NCI-H2107 treated with DMSO at 0.1 percent for 48 hours (cell line): ENCODE measurements around the gene FAM13B.
"Not testable (repeated sequence)": the region's sequence is repeated elsewhere in the genome, so short reads cannot be mapped to it uniquely, and the experiment has no call there.

Experiments
- DNase-seq: peaks from one replicate; lab custom pipeline; 2025; ENCODE audit not compliant: unreplicated experiment; lab: John Stamatoyannopoulos, UW

FAM13B gene

GRCh38 chr5:138035605-138036537 lies 3.0 kb upstream of the FAM13B start:
- DNase-seq = peak; percentile 90

- DNase-seq = no peak
These were observed 1.0 kb upstream of the FAM13B start for GRCh38 chr5:138033907-138034306.

GRCh38 chr5:138033386-138033808 lies 518 bp upstream of the FAM13B start:
- DNase-seq = no peak

- no peak for DNase-seq
These were observed 779 bp downstream of the FAM13B start for GRCh38 chr5:138032028-138032571.

GRCh38 chr5:138029944-138030343 lies 2.9 kb downstream of the FAM13B start:
- no peak for DNase-seq

GRCh38 chr5:138029501-138029900 lies 3.4 kb downstream of the FAM13B start:
- no peak for DNase-seq

GRCh38 chr5:138028971-138029365 lies 3.9 kb downstream of the FAM13B start:
- no peak for DNase-seq

GRCh38 chr5:138028262-138028970 lies 4.5 kb downstream of the FAM13B start:
- DNase-seq = not testable (repeated sequence)

GRCh38 chr5:138026793-138027192 lies 6.1 kb downstream of the FAM13B start:
- DNase-seq = not testable (repeated sequence)

GRCh38 chr5:138025285-138025684 lies 7.6 kb downstream of the FAM13B start:
- DNase-seq = no peak

- DNase-seq = no peak
These were observed 8.8 kb downstream of the FAM13B start for GRCh38 chr5:138024117-138024516.

- no peak for DNase-seq
These were observed 10.0 kb downstream of the FAM13B start for GRCh38 chr5:138022912-138023311.

GRCh38 chr5:138021771-138022170 lies 11.1 kb downstream of the FAM13B start:
- no peak for DNase-seq

- DNase-seq = no peak
These were observed 14.0 kb downstream of the FAM13B start for GRCh38 chr5:138018849-138019248.

- no peak for DNase-seq
These were observed 17.0 kb downstream of the FAM13B start for GRCh38 chr5:138015916-138016315.

- DNase-seq = peak; percentile 17
These were observed 20.9 kb downstream of the FAM13B start for GRCh38 chr5:138011991-138012390.

GRCh38 chr5:138000102-138000723 lies 32.7 kb downstream of the FAM13B start:
- no peak for DNase-seq

GRCh38 chr5:137997726-137998213 lies 35.1 kb downstream of the FAM13B start:
- no peak for DNase-seq

- DNase-seq = no peak
These were observed 37.1 kb downstream of the FAM13B start for GRCh38 chr5:137995749-137996128.

GRCh38 chr5:137995077-137995748 lies 37.7 kb downstream of the FAM13B start:
- DNase-seq = no peak

GRCh38 chr5:137994556-137994955 lies 38.3 kb downstream of the FAM13B start:
- DNase-seq = no peak
